ENCODE measurements around the gene HEATR9. TPM values are rescaled to one million over a fixed set of nuclear protein-coding genes. Genes with fewer than 3 reads are reported as not detected.

HEATR9 gene
- total and polyA plus RNA-seq, 4 donors: 0.08 TPM; not detected in 3

DNA sequence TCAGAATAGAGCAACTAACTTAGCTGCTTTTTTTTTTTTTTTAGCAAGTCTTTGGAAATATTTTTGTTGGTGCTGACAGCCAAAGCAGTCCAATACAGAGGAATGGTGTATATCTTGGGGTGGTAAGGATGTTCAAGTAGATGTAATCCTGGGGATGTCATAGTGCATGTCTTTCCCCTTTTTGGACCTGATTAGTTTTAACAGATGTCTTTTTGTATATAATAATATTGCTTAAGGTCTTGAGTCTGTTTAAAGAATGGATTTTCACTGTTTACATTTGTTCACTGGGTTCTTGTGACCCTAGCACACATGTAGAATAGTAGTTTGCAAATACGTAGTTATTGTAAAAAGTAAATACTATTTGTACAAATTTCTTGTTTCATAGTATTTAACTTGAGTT, 51.5 kb downstream of the HEATR9 start:
- no peak overlapping the region for H3K9ac ChIP-seq (ENCODE audit: low read depth in 1 of 2, low read length in 2 of 2)
- H3K36me3 ChIP-seq (ENCODE audit: control insufficient read depth in 4 of 4, insufficient read depth in 3 of 4, low read depth in 1 of 4, low read length in 3 of 4): peaks cover 1 to 19% (median 10%) of the 10 kb centered on the region in 4 donors
- peaks cover 3 to 13% (median 9%) of the 10 kb centered on the region in 4 donors for H3K4me1 ChIP-seq (ENCODE audit: control insufficient read depth in 4 of 4, insufficient read depth in 4 of 4, low read length in 3 of 4)
- no peak for DNase-seq (ENCODE audit: low spot score)
- H3K27ac ChIP-seq (ENCODE audit: low read depth in 1 of 2, low read length in 2 of 2): no peak overlapping the region
- no peak overlapping the region for H3K4me3 ChIP-seq (ENCODE audit: low read depth in 1 of 3, low read length in 3 of 3)
- no peaks in the 10 kb centered on the region for H3K27me3 ChIP-seq (ENCODE audit: control insufficient read depth in 4 of 4, insufficient read depth in 4 of 4, low read length in 3 of 4)
- TF ChIP-seq RAD21 (IDR thresholded peaks at IDR 0.05) (no peak), RXRA (IDR thresholded peaks at IDR 0.05) (no peak), GABPA (IDR thresholded peaks at IDR 0.05 in 1 of 2, conservative IDR thresholded peaks at IDR 0.05 in 1 of 2) (no peak), HNF4G (IDR thresholded peaks at IDR 0.05) (no peak), FOXA2 (IDR thresholded peaks at IDR 0.05) (no peak), FOXA1 (IDR thresholded peaks at IDR 0.05) (no peak), YY1 (IDR thresholded peaks at IDR 0.05) (no peak), NR2F2 (IDR thresholded peaks at IDR 0.05) (no peak)
- TF ChIP-seq, protein P1, sequence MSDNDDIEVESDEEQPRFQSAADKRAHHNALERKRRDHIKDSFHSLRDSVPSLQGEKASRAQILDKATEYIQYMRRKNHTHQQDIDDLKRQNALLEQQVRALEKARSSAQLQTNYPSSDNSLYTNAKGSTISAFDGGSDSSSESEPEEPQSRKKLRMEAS (IDR thresholded peaks at IDR 0.05): no peak
- TF ChIP-seq, protein P2, sequence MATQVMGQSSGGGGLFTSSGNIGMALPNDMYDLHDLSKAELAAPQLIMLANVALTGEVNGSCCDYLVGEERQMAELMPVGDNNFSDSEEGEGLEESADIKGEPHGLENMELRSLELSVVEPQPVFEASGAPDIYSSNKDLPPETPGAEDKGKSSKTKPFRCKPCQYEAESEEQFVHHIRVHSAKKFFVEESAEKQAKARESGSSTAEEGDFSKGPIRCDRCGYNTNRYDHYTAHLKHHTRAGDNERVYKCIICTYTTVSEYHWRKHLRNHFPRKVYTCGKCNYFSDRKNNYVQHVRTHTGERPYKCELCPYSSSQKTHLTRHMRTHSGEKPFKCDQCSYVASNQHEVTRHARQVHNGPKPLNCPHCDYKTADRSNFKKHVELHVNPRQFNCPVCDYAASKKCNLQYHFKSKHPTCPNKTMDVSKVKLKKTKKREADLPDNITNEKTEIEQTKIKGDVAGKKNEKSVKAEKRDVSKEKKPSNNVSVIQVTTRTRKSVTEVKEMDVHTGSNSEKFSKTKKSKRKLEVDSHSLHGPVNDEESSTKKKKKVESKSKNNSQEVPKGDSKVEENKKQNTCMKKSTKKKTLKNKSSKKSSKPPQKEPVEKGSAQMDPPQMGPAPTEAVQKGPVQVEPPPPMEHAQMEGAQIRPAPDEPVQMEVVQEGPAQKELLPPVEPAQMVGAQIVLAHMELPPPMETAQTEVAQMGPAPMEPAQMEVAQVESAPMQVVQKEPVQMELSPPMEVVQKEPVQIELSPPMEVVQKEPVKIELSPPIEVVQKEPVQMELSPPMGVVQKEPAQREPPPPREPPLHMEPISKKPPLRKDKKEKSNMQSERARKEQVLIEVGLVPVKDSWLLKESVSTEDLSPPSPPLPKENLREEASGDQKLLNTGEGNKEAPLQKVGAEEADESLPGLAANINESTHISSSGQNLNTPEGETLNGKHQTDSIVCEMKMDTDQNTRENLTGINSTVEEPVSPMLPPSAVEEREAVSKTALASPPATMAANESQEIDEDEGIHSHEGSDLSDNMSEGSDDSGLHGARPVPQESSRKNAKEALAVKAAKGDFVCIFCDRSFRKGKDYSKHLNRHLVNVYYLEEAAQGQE (IDR thresholded peaks at IDR 0.05): no peak
- WGBS: 36% methylated on average over 1 of the region's 1 CpG
- H3K9me3 ChIP-seq (ENCODE audit: control insufficient read depth in 4 of 4, low read length in 3 of 4): no peaks in the 10 kb centered on the region

DNA sequence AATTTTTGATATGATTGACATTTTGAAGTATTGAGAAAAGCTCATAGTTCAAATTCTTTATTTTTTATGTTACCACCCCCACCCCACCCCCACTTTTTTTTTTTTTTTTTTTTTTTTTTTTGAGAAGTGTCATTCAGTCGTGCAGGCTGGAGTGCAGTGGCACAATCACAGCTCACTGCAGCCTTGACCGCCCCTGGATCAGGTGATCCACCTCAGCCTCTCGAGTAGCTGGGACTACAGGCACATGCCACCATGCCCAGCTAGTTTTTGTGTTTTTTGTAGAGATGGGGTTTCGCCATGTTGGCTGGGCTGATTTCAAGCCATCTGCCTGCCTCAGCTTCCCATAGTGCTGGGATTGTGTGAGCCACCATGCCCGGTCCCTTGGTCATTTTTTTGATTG, 52.0 kb downstream of the HEATR9 start:
- H3K9me3 ChIP-seq (ENCODE audit: control insufficient read depth in 4 of 4, low read length in 3 of 4): no peaks in the 10 kb centered on the region
- H3K27ac ChIP-seq (ENCODE audit: low read depth in 1 of 2, low read length in 2 of 2): no peak overlapping the region
- no peak overlapping the region for H3K4me3 ChIP-seq (ENCODE audit: low read depth in 1 of 3, low read length in 3 of 3)
- peaks cover 0 to 17% (median 9%) of the 10 kb centered on the region in 4 donors for H3K36me3 ChIP-seq (ENCODE audit: control insufficient read depth in 4 of 4, insufficient read depth in 3 of 4, low read depth in 1 of 4, low read length in 3 of 4)
- no peak for DNase-seq (ENCODE audit: low spot score)
- H3K4me1 ChIP-seq (ENCODE audit: control insufficient read depth in 4 of 4, insufficient read depth in 4 of 4, low read length in 3 of 4): peaks cover 3 to 13% (median 9%) of the 10 kb centered on the region in 4 donors
- 77% methylated on average over 5 of the region's 5 CpGs for WGBS
- no peak overlapping the region for H3K9ac ChIP-seq (ENCODE audit: low read depth in 1 of 2, low read length in 2 of 2)
- TF ChIP-seq NR2F2 (IDR thresholded peaks at IDR 0.05) (no peak), RXRA (IDR thresholded peaks at IDR 0.05) (no peak), SP1 (IDR thresholded peaks at IDR 0.05) (no peak), GABPA (IDR thresholded peaks at IDR 0.05 in 1 of 2, conservative IDR thresholded peaks at IDR 0.05 in 1 of 2) (no peak), HNF4G (IDR thresholded peaks at IDR 0.05) (no peak), RAD21 (IDR thresholded peaks at IDR 0.05) (no peak), JUND (IDR thresholded peaks at IDR 0.05) (no peak), FOXA1 (IDR thresholded peaks at IDR 0.05) (no peak), EGR1 (IDR thresholded peaks at IDR 0.05; ENCODE audit: low read depth in 2 of 2) (no peak), CTCF (IDR thresholded peaks at IDR 0.05; ENCODE audit: low read depth, low read length, missing input control) (no peak), YY1 (IDR thresholded peaks at IDR 0.05) (no peak), TAF1 (conservative IDR thresholded peaks at IDR 0.05) (no peak), FOXA2 (IDR thresholded peaks at IDR 0.05) (no peak), HNF4A (conservative IDR thresholded peaks at IDR 0.05) (no peak)
- TF ChIP-seq, protein P3, sequence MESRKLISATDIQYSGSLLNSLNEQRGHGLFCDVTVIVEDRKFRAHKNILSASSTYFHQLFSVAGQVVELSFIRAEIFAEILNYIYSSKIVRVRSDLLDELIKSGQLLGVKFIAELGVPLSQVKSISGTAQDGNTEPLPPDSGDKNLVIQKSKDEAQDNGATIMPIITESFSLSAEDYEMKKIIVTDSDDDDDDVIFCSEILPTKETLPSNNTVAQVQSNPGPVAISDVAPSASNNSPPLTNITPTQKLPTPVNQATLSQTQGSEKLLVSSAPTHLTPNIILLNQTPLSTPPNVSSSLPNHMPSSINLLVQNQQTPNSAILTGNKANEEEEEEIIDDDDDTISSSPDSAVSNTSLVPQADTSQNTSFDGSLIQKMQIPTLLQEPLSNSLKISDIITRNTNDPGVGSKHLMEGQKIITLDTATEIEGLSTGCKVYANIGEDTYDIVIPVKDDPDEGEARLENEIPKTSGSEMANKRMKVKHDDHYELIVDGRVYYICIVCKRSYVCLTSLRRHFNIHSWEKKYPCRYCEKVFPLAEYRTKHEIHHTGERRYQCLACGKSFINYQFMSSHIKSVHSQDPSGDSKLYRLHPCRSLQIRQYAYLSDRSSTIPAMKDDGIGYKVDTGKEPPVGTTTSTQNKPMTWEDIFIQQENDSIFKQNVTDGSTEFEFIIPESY (IDR thresholded peaks at IDR 0.05): no peak
- TF ChIP-seq, protein P2 (IDR thresholded peaks at IDR 0.05): no peak
- TF ChIP-seq, protein P1 (IDR thresholded peaks at IDR 0.05): no peak
- TF ChIP-seq, protein P4, sequence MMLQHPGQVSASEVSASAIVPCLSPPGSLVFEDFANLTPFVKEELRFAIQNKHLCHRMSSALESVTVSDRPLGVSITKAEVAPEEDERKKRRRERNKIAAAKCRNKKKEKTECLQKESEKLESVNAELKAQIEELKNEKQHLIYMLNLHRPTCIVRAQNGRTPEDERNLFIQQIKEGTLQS (IDR thresholded peaks at IDR 0.05): no peak
- no peaks in the 10 kb centered on the region for H3K27me3 ChIP-seq (ENCODE audit: control insufficient read depth in 4 of 4, insufficient read depth in 4 of 4, low read length in 3 of 4)
